Measurements from ENCODE around the gene FAF1. TPM values are rescaled to one million over a fixed set of nuclear protein-coding genes. Genes with fewer than 3 reads are reported as not detected.

FAF1 gene
- total RNA-seq, 1 experiment from 2014 or later: 112 TPM

DNA sequence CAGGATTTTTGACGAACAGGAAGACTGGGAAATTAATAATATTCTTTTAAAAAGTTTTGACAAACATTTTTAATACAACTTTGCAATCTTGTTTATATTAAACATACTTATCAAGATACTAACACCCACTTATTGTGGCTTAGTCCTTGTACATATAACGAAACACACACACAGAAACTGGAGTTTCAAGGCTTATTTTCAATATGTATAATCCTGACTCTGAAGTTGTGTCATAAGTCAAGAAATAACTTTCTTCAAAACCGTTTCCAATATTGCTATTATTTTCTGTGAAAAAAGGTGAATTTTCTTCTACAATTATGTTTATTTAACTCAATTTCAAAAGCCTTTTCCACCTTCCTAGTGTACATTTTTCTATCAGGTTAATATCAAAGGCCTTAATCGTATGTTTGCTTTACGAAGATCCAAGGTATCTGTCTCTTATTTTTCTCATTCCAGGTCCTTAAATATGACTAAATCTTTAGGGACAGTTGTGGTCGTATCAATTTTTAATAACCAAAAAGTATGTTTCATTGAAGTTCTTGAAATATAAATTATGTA lies 11.8 kb upstream of the FAF1 start:
- Histone ChIP-seq H3K4me3 (ENCODE audit: low read length) (peak overlapping the region; percentile 84), H3K79me2 (ENCODE audit: low read length) (peaks cover 27% of the 10 kb centered on the region), H3K9me3 (ENCODE audit: low read length) (no peaks in the 10 kb centered on the region), H3K9ac (ENCODE audit: low read length) (peak overlapping the region; percentile 97), H4K20me1 (ENCODE audit: insufficient read depth, low read depth, low read length) (no peaks in the 10 kb centered on the region), H3K27me3 (ENCODE audit: low read length) (no peaks in the 10 kb centered on the region), H2AFZ (ENCODE audit: low read length) (0 out of 2 replicates have a peak overlapping the region, but pooled peaks have one; percentile 72), H3K36me3 (ENCODE audit: insufficient read depth, low read length) (0 out of 2 replicates have a peak, but pooled peaks cover 5% of the 10 kb centered on the region), H3K4me1 (ENCODE audit: low read length) (peaks cover 56% of the 10 kb centered on the region), H3K4me2 (ENCODE audit: low read depth, low read length, poor library complexity, severe bottlenecking) (peak overlapping the region; percentile 97), H3K9me2 (replicated peaks; ENCODE audit: insufficient read depth, low read length) (no peaks in the 10 kb centered on the region), H3K27ac (ENCODE audit: low read length) (no peak overlapping the region)
- no peak for DNase-seq

DNA sequence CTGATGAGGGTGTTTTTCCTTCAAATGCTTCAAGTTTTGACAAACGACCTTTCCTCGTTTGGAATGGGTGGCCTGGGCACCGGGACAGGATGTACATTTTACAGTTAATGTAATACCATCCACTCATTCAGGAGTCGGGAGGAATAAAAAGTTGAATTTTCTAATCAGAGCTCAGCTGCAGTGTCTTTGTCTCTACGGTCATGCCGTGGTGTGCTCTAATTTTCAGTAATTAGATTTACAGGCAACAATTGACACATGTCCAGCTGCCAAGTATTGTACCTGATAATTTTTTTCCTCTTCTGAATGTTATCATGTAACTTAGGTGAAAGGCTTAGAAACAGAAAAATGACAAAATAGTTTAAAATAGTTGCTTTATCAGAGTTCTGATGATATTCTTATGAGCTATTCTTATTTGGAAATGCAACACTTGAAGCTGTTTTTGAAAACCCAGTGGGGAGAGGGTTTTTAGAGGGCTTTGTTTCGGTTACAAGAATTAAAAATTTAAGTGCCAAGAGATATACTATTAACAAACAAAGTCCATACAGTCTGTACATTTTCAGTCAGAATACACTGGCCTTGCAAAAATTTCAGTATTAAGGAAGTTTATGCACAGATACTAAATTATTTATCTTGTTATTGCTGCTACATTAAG lies 11.0 kb upstream of the FAF1 start:
- Histone ChIP-seq H4K20me1 (ENCODE audit: insufficient read depth, low read depth, low read length) (no peaks in the 10 kb centered on the region), H3K27me3 (ENCODE audit: low read length) (no peaks in the 10 kb centered on the region), H3K9ac (ENCODE audit: low read length) (peak overlapping the region; percentile 97), H3K79me2 (ENCODE audit: low read length) (peaks cover 27% of the 10 kb centered on the region), H2AFZ (ENCODE audit: low read length) (peak overlapping the region; percentile 100), H3K4me3 (ENCODE audit: low read length) (peak overlapping the region; percentile 84), H3K9me3 (ENCODE audit: low read length) (no peaks in the 10 kb centered on the region), H3K36me3 (ENCODE audit: insufficient read depth, low read length) (0 out of 2 replicates have a peak, but pooled peaks cover 5% of the 10 kb centered on the region), H3K4me2 (ENCODE audit: low read depth, low read length, poor library complexity, severe bottlenecking) (peak overlapping the region; percentile 97), H3K4me1 (ENCODE audit: low read length) (peaks cover 49% of the 10 kb centered on the region), H3K9me2 (replicated peaks; ENCODE audit: insufficient read depth, low read length) (no peaks in the 10 kb centered on the region), H3K27ac (ENCODE audit: low read length) (peak overlapping the region; percentile 90)
- DNase-seq: no peak

DNA sequence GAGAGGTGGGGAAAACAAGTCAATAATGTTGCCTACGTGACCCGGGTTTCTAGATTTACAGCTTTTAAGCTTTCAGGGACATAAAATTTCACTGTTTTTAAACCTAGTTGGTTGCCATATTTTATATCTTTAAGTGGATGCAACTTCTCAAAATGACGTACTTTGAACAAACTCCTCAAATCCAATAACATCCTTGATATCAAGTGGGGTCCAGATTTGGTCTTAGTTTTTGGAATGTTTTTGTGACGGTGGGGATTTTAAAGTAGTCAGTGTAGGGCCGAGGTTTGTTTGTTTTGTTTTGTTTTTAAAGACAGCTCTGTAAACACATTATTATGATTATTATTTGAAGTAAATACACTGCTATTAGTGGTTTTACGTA lies 10.4 kb upstream of the FAF1 start:
- H3K4me1 ChIP-seq (ENCODE audit: low read length): peaks cover 44% of the 10 kb centered on the region
- H3K9me3 ChIP-seq (ENCODE audit: low read length): no peaks in the 10 kb centered on the region
- peaks cover 27% of the 10 kb centered on the region for H3K79me2 ChIP-seq (ENCODE audit: low read length)
- no peaks in the 10 kb centered on the region for H4K20me1 ChIP-seq (ENCODE audit: insufficient read depth, low read depth, low read length)
- H3K4me2 ChIP-seq (ENCODE audit: low read depth, low read length, poor library complexity, severe bottlenecking): peak overlapping the region; percentile 97
- H3K27me3 ChIP-seq (ENCODE audit: low read length): no peaks in the 10 kb centered on the region
- DNase-seq: no peak
- peak overlapping the region; percentile 97 for H3K9ac ChIP-seq (ENCODE audit: low read length)
- H2AFZ ChIP-seq (ENCODE audit: low read length): peak overlapping the region; percentile 100
- no peaks in the 10 kb centered on the region for H3K9me2 ChIP-seq (replicated peaks; ENCODE audit: insufficient read depth, low read length)
- peak overlapping the region; percentile 84 for H3K4me3 ChIP-seq (ENCODE audit: low read length)
- 0 out of 2 replicates have a peak, but pooled peaks cover 5% of the 10 kb centered on the region for H3K36me3 ChIP-seq (ENCODE audit: insufficient read depth, low read length)
- peak overlapping the region; percentile 90 for H3K27ac ChIP-seq (ENCODE audit: low read length)

DNA sequence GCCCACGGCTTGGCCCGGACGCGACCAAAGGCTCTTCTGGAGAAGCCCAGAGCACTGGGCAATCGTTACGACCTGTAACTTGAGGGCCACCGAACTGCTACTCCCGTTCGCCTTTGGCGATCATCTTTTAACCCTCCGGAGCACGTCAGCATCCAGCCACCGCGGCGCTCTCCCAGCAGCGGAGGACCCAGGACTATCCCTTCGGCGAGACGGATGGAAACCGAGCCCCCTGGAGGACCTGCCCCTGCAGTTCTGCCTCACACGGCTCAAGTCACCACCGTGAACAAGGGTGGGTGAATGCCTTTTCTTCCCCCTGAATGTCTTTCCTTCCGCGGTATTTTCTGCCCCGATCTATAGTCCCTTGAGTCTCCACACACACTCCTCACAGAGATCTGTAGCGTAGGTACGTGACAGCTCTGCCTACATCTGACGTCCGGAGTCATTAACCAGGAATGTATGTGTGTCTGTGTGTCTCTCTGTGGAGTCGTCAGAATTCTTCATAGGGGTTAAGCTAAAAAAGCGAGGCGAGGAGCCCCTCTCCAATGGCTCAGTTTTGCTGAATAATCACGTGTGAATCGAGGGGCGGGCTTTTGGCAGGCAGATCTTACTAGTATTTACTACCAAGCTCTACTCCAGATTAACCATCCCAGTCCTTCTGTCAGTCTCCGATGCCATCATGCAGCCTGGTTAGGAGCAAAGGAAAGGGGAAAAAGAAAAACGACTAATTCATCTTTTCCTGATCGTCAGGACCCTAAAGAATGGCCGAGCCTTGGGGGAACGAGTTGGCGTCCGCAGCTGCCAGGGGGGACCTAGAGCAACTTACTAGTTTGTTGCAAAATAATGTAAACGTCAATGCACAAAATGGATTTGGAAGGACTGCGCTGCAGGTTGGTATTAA lies 9.8 kb upstream of the FAF1 start, which contains the start of gene CDKN2C:
Gene CDKN2C (plus strand): TSS at position 635 of the 898 bp plus-strand sequence. CDS start 124 bp downstream, at position 759.
- H3K9me2 ChIP-seq (replicated peaks; ENCODE audit: insufficient read depth, low read length): no peaks in the 10 kb centered on the region
- 0 out of 2 replicates have a peak, but pooled peaks cover 5% of the 10 kb centered on the region for H3K36me3 ChIP-seq (ENCODE audit: insufficient read depth, low read length)
- peak within 1 kb of the TSS; percentile 97 for H3K4me2 ChIP-seq (ENCODE audit: low read depth, low read length, poor library complexity, severe bottlenecking)
- H3K9ac ChIP-seq (ENCODE audit: low read length): peak within 1 kb of the TSS; percentile 97
- H3K4me1 ChIP-seq (ENCODE audit: low read length): peaks cover 42% of the 10 kb centered on the region
- H3K27ac ChIP-seq (ENCODE audit: low read length): peak within 1 kb of the TSS; percentile 90
- peak; percentile 84 for DNase-seq
- no peaks in the 10 kb centered on the region for H4K20me1 ChIP-seq (ENCODE audit: insufficient read depth, low read depth, low read length)
- peak within 1 kb of the TSS; percentile 100 for H2AFZ ChIP-seq (ENCODE audit: low read length)
- no peaks in the 10 kb centered on the region for H3K9me3 ChIP-seq (ENCODE audit: low read length)
- H3K27me3 ChIP-seq (ENCODE audit: low read length): no peaks in the 10 kb centered on the region
- peak within 1 kb of the TSS; percentile 84 for H3K4me3 ChIP-seq (ENCODE audit: low read length)
- peaks cover 27% of the 10 kb centered on the region for H3K79me2 ChIP-seq (ENCODE audit: low read length)

DNA sequence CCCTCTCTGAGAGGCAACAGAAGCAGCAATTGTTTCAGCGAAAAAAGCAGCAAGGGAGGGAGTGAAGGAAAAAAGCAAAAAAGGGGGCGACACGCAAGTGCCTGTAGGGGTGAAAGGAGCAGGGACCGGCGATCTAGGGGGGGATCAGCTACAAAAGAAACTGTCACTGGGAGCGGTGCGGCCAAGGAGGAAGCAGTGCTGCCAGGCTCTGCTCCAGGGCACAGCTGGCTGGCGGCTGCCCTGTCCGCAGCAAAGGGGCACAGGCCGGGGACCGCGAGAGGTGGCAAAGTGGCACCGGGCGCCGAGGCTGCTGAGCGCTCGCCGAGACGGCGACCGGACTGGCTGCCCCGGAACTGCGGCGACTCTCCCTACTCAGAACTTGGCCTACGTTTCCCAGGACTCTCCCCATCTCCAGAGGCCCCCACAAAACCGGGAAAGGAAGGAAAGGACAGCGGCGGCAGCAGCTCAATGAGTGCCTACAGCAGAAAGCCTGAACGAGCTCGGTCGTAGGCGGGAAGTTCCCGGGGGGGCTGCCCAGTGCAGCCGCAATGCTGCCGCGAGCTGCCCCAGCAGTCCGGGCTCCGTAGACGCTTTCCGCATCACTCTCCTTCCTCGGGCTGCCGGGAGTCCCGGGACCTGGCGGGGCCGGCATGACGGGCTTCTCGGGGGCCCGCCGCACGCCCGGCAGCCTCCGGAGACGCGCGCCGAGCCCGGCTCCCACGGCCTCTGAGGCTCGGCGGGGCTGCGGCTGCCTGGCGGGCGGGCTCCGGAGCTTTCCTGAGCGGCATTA lies 8.9 kb upstream of the FAF1 start:
- Histone ChIP-seq H3K36me3 (ENCODE audit: insufficient read depth, low read length) (0 out of 2 replicates have a peak, but pooled peaks cover 3% of the 10 kb centered on the region), H3K79me2 (ENCODE audit: low read length) (peaks cover 27% of the 10 kb centered on the region), H3K27me3 (ENCODE audit: low read length) (no peaks in the 10 kb centered on the region), H2AFZ (ENCODE audit: low read length) (peak overlapping the region; percentile 100), H3K4me2 (ENCODE audit: low read depth, low read length, poor library complexity, severe bottlenecking) (peak overlapping the region; percentile 97), H3K9me2 (replicated peaks; ENCODE audit: insufficient read depth, low read length) (no peaks in the 10 kb centered on the region), H3K4me3 (ENCODE audit: low read length) (peak overlapping the region; percentile 84), H3K27ac (ENCODE audit: low read length) (peak overlapping the region; percentile 90), H4K20me1 (ENCODE audit: insufficient read depth, low read depth, low read length) (no peaks in the 10 kb centered on the region), H3K9me3 (ENCODE audit: low read length) (no peaks in the 10 kb centered on the region), H3K4me1 (ENCODE audit: low read length) (peaks cover 39% of the 10 kb centered on the region), H3K9ac (ENCODE audit: low read length) (peak overlapping the region; percentile 97)
- DNase-seq: peak; percentile 70

DNA sequence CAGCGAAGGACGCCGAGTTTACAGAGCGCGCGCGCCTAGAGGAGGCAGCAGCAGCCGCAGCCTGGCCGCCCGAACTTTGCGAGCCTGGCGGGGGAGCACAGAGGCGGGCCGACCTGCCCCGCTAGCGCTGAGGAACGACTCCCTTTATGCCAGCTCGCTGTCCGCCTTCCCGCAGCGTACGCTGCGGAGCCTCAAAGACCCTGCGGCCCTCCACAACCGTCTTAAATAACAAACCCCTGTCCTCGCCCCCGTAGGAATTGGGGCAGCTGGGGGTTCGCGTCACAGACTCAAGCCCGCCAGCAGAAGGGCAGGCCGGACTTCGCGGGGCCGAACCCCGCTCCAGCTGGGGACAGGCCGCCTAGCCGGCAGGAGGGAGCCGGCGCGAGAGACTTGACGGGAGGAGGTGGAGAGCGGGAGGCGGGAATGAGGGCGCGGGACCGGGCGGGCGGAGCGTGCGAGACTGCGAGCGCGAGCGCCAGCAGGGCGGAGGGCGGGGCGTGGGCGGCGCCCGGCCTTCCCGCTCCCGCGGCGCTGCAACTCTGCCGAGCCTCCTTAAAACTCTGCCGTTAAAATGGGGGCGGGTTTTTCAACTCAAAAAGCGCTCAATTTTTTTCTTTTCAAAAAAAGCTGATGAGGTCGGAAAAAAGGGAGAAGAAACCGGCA lies 8.2 kb upstream of the FAF1 start:
- Histone ChIP-seq H4K20me1 (ENCODE audit: insufficient read depth, low read depth, low read length) (no peaks in the 10 kb centered on the region), H3K4me3 (ENCODE audit: low read length) (peak overlapping the region; percentile 84), H3K27me3 (ENCODE audit: low read length) (no peaks in the 10 kb centered on the region), H2AFZ (ENCODE audit: low read length) (peak overlapping the region; percentile 100), H3K4me2 (ENCODE audit: low read depth, low read length, poor library complexity, severe bottlenecking) (peak overlapping the region; percentile 97), H3K9me2 (replicated peaks; ENCODE audit: insufficient read depth, low read length) (no peaks in the 10 kb centered on the region), H3K9ac (ENCODE audit: low read length) (peak overlapping the region; percentile 97), H3K36me3 (ENCODE audit: insufficient read depth, low read length) (no peaks in the 10 kb centered on the region), H3K79me2 (ENCODE audit: low read length) (peaks cover 27% of the 10 kb centered on the region), H3K9me3 (ENCODE audit: low read length) (no peaks in the 10 kb centered on the region), H3K27ac (ENCODE audit: low read length) (peak overlapping the region; percentile 90), H3K4me1 (ENCODE audit: low read length) (peaks cover 39% of the 10 kb centered on the region)
- DNase-seq: peak; percentile 94

DNA sequence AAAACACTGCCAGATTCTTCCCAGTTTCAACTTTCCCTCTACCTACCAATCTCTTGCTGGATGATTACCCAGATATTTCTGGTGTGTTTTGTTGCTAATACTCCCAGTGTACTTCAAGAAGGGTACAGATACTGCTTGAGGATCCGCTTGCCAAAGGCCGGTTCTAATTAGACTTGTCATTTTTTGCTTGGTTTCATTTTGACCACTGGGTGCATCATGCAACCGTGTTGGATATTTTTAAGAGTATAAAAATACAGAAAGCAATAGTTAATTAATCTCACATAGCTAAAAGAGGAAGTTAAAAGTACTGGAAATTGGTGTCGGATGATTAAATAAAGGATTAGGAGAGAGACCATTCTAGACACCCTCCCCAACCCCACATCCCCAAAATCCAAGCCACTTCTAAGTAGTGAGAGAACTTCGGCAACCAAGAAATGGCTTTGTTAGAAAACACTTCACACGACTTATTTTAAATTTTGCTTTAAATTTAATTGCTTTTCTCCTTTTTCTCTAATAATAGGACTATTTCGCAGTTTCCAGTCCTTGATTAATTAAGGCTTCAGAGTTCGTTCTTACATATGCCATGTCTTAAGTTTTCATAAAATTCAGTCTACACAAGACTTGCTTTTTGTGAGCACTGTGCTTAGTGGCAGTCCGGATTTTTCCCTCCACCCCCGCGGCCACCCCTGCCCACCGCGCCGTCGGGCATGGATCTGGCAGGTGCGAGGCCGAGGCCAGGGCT lies 7.5 kb upstream of the FAF1 start:
- Histone ChIP-seq H3K9me2 (replicated peaks; ENCODE audit: insufficient read depth, low read length) (no peaks in the 10 kb centered on the region), H3K79me2 (ENCODE audit: low read length) (peaks cover 27% of the 10 kb centered on the region), H4K20me1 (ENCODE audit: insufficient read depth, low read depth, low read length) (no peaks in the 10 kb centered on the region), H2AFZ (ENCODE audit: low read length) (peak overlapping the region; percentile 67), H3K9ac (ENCODE audit: low read length) (peak overlapping the region; percentile 97), H3K4me2 (ENCODE audit: low read depth, low read length, poor library complexity, severe bottlenecking) (peak overlapping the region; percentile 97), H3K27me3 (ENCODE audit: low read length) (no peaks in the 10 kb centered on the region), H3K9me3 (ENCODE audit: low read length) (no peaks in the 10 kb centered on the region), H3K36me3 (ENCODE audit: insufficient read depth, low read length) (no peaks in the 10 kb centered on the region), H3K4me1 (ENCODE audit: low read length) (peaks cover 34% of the 10 kb centered on the region), H3K27ac (ENCODE audit: low read length) (peak overlapping the region; percentile 90), H3K4me3 (ENCODE audit: low read length) (peak overlapping the region; percentile 84)
- DNase-seq: peak; percentile 62

Data from Karpas-422 (cell line).